NCI-H526 (cell line): Measurements from ENCODE around the gene NPC2.
"Not testable (repeated sequence)": the region's sequence is repeated elsewhere in the genome, so short reads cannot be mapped to it uniquely, and the experiment has no call there.

Source experiments
- DNase-seq, 2 experiments: peaks; one replicate each; lab custom pipeline; 2025; lab: John Stamatoyannopoulos, UW

The NPC2 gene

GRCh38 chr14:74469548-74470518 is 23.3 kb downstream of the NPC2 start:
- DNase-seq: no peak

GRCh38 chr14:74468513-74468912 is 24.6 kb downstream of the NPC2 start:
- DNase-seq: no peak

- DNase-seq: no peak
Measured at GRCh38 chr14:74465335-74465734, 27.8 kb downstream of the NPC2 start.

- DNase-seq: no peak
Measured at GRCh38 chr14:74464785-74465184, 28.3 kb downstream of the NPC2 start.

GRCh38 chr14:74463697-74464096 is 29.4 kb downstream of the NPC2 start:
- no peak for DNase-seq

- DNase-seq: no peak
Measured at GRCh38 chr14:74462993-74463392, 30.1 kb downstream of the NPC2 start.

GRCh38 chr14:74459976-74460375 is 33.1 kb downstream of the NPC2 start:
- no peak for DNase-seq

- DNase-seq: no peak
Measured at GRCh38 chr14:74459289-74459946, 33.7 kb downstream of the NPC2 start.

GRCh38 chr14:74457565-74457895 is 35.6 kb downstream of the NPC2 start:
- no peak for DNase-seq

GRCh38 chr14:74456684-74457564 is 36.2 kb downstream of the NPC2 start:
- no peak for DNase-seq

- not testable (repeated sequence) for DNase-seq
Measured at GRCh38 chr14:74454397-74454796, 38.7 kb downstream of the NPC2 start.

GRCh38 chr14:74444866-74445265 is 48.2 kb downstream of the NPC2 start:
- no peak for DNase-seq

- no peak for DNase-seq
Measured at GRCh38 chr14:74442757-74443156, 50.3 kb downstream of the NPC2 start.

- DNase-seq: no peak
Measured at GRCh38 chr14:74441113-74441512, 52.0 kb downstream of the NPC2 start.

GRCh38 chr14:74438351-74438915 is 54.7 kb downstream of the NPC2 start:
- DNase-seq: no peak

- no peak for DNase-seq
Measured at GRCh38 chr14:74437496-74438053, 55.5 kb downstream of the NPC2 start.

GRCh38 chr14:74434294-74434693 is 58.8 kb downstream of the NPC2 start:
- DNase-seq: no peak

- no peak for DNase-seq
Measured at GRCh38 chr14:74429991-74430390, 63.1 kb downstream of the NPC2 start.
